SK-N-SH treated with all-trans-retinoic acid at 6 μM for 48 hours (cell line): Measurements from ENCODE around the gene RNASE3.
"Not testable (repeated sequence)": the region's sequence is repeated elsewhere in the genome, so short reads cannot be mapped to it uniquely, and the experiment has no call there.

Experiments used
- ATAC-seq: fragments of 200-7000 bp; cut with Tn5 transposase; 3 replicates; pipeline ENCODE4 v1.9.1; 2020; ENCODE audit warnings: mild to moderate bottlenecking, moderate library complexity
- ARNTL ChIP-seq: fragments of 450-650 bp; formaldehyde crosslinking; IDR thresholded peaks from 2 replicates; pipeline ENCODE4 v1.5.0; 2020; ENCODE audit warnings: low read depth, mild to moderate bottlenecking, moderate library complexity, borderline replicate concordance
- CSDC2 ChIP-seq: fragments of 250-450 bp; sonication (Bioruptor Pico); IDR thresholded peaks from 2 replicates; pipeline ENCODE4 v1.5.0; 2020; ENCODE audit warnings: mild to moderate bottlenecking, moderate library complexity
- ESRRG ChIP-seq: fragments of 250-450 bp; sonication (Bioruptor Pico); IDR thresholded peaks from 2 replicates; pipeline ENCODE4 v1.6.1; 2021; ENCODE audit warnings: mild to moderate bottlenecking
- GLIS3 ChIP-seq: fragments of 250-450 bp; sonication (Bioruptor Pico); IDR thresholded peaks from 2 replicates; pipeline ENCODE4 v1.5.0; 2020; ENCODE audit warnings: mild to moderate bottlenecking, moderate library complexity
- OSR1 ChIP-seq: fragments of 250-450 bp; sonication (Bioruptor Pico); IDR thresholded peaks from 2 replicates; pipeline ENCODE4 v1.8.0; 2022; ENCODE audit warnings: moderate library complexity, mild to moderate bottlenecking, inconsistent platforms
- PPARA ChIP-seq: fragments of 250-450 bp; sonication (Bioruptor Pico); IDR thresholded peaks from 2 replicates; pipeline ENCODE4 v1.5.0; 2020; ENCODE audit warnings: mild to moderate bottlenecking, borderline replicate concordance
- RARB ChIP-seq: fragments of 250-450 bp; sonication (Bioruptor Pico); IDR thresholded peaks from 2 replicates; pipeline ENCODE4 v1.8.0; 2021; ENCODE audit warnings: mild to moderate bottlenecking, moderate library complexity
- SNAI2 ChIP-seq: fragments of 250-450 bp; sonication (Bioruptor Pico); IDR thresholded peaks from 2 replicates; pipeline ENCODE4 v1.5.0; 2020; ENCODE audit warnings: mild to moderate bottlenecking, moderate library complexity
- TCF4 ChIP-seq: fragments of 250-450 bp; sonication (Bioruptor Pico); IDR thresholded peaks from 2 replicates; pipeline ENCODE4 v1.8.0; 2021; ENCODE audit warnings: mild to moderate bottlenecking, moderate library complexity, borderline replicate concordance
- TOX ChIP-seq: fragments of 250-450 bp; sonication (Bioruptor Pico); IDR thresholded peaks from 2 replicates; pipeline ENCODE4 v1.8.0; 2021; ENCODE audit warnings: mild to moderate bottlenecking, moderate library complexity, borderline replicate concordance
- ZC3H10 ChIP-seq: fragments of 250-450 bp; sonication (Bioruptor Pico); IDR thresholded peaks from 2 replicates; pipeline ENCODE4 v1.5.1; 2021; ENCODE audit warnings: mild to moderate bottlenecking, moderate library complexity
- ZFP3 ChIP-seq: fragments of 250-450 bp; sonication (Bioruptor Pico); IDR thresholded peaks from 2 replicates; pipeline ENCODE4 v1.5.0; 2020; ENCODE audit warnings: mild to moderate bottlenecking, moderate library complexity
- ZFP30 ChIP-seq: fragments of 450-650 bp; formaldehyde crosslinking; IDR thresholded peaks from 2 replicates; pipeline ENCODE4 v1.5.0; 2022; ENCODE audit warnings: mild to moderate bottlenecking, moderate library complexity
- ZNF565 ChIP-seq: fragments of 450-650 bp; formaldehyde crosslinking; conservative IDR thresholded peaks from 2 replicates; pipeline ENCODE4 v1.5.0; 2020; ENCODE audit warnings: low read depth, mild to moderate bottlenecking, moderate library complexity
- ZNF70 ChIP-seq: fragments of 450-650 bp; formaldehyde crosslinking; IDR thresholded peaks from 2 replicates; pipeline ENCODE4 v1.5.0; 2020; ENCODE audit warnings: mild to moderate bottlenecking, moderate library complexity
- TF ChIP-seq, protein P1 (sequence below): fragments of 250-450 bp; sonication (Bioruptor Pico); IDR thresholded peaks from 2 replicates; pipeline ENCODE4 v1.8.0; 2020; ENCODE audit warnings: mild to moderate bottlenecking, moderate library complexity, borderline replicate concordance
- TF ChIP-seq, protein P2 (sequence below): fragments of 250-450 bp; sonication (Bioruptor Pico); IDR thresholded peaks from 2 replicates; pipeline ENCODE4 v1.8.0; 2021; ENCODE audit warnings: low read depth, mild to moderate bottlenecking, moderate library complexity, borderline replicate concordance
- TF ChIP-seq, protein P3 (sequence below): fragments of 250-450 bp; sonication (Bioruptor Pico); IDR thresholded peaks from 2 replicates; pipeline ENCODE4 v1.5.0; 2020; ENCODE audit warnings: mild to moderate bottlenecking, moderate library complexity
- TF ChIP-seq, protein P4 (sequence below): fragments of 250-450 bp; sonication (Bioruptor Pico); IDR thresholded peaks from 2 replicates; pipeline ENCODE4 v1.5.1; 2021; ENCODE audit warnings: mild to moderate bottlenecking, moderate library complexity
- TF ChIP-seq, protein P5 (sequence below): fragments of 250-450 bp; sonication (Bioruptor Pico); IDR thresholded peaks from 2 replicates; pipeline ENCODE4 v1.5.1; 2020; ENCODE audit warnings: low read depth, mild to moderate bottlenecking, moderate library complexity

RNASE3 gene

DNA sequence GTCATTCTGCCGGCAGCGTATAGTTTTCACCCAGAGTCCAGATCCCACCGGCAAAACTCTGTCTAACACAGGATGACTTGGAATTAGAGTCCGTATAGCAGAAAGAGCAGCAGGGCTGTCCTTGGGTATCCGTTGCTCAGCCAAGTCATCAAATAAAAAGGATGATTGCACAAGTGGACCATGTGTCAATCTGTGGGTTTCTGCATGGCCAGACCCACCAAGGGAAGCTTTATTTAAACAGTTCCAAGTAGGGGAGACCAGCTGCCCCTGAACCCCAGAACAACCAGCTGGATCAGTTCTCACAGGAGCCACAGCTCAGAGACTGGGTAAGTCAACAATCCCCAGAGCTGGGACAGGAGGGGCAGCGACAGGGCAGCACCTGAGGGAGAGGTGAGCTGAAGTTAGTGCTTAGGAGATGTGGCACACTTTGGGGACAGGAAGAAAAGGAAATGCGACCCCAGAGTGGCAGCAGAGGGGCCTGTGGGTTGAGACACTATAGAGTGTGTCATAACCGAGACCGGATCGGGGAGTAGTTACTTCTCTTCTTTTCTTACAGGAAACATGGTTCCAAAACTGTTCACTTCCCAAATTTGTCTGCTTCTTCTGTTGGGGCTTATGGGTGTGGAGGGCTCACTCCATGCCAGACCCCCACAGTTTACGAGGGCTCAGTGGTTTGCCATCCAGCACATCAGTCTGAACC is at the start of gene RNASE3:
TSS of gene RNASE3 (plus strand) at position 260 of the 700 bp plus-strand sequence. CDS start at position 562, 302 bp downstream.
- not testable (repeated sequence) for ATAC-seq

DNA sequence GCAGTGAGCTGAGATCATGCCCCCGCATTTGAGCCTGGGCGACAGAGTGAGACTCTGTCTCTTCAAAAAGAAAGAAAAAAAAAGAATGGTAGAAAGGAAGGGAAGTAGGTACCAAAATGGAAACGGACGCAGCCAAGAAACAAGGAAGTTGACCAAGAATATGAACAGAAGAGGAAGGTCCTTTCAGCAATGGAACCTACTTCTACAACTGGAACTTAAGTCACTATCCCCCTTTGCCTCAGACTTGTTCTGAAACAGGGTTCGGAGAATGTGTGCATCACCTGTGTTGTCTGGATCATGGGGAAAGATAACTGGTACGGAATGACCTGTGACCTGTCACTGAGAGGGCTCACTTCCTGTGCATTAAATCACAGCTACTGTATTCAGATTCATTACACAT is 44.6 kb upstream of the RNASE3 start:
- TF ChIP-seq ZFP30 = no peak
- no peak for TF ChIP-seq ZNF70 (CRISPR knock-in tag)
- no peak for ATAC-seq

DNA sequence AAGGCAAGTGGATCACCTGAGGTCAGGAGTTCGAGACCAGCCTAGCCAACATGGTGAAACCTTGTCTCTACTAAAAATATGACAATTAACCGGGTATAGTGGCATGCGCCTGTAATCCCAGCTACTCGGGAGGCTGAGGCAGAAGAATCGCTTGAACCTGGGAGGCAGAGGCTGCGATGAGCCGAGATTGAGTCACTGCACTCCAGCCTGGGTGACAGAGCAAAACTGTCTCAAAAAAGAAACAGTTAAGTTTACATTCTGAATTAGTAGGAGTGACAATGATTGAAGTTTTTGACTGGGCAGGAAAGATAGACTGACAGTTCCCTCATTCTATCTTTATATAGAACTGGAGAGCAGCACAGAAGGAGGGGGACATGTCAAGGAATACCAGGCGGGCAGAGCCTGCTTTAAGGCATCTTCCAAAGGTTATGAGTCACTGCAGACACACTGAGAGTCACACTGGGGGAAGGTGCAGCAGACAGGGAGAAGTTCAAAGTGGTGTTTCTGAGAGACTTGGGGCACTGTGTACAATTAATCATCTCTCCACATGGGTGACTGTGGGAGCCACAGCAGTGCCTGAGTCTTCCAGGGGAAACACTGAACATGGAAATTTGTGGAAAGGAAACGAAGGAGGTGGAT is 42.8 kb upstream of the RNASE3 start:
- peak; percentile 27; the same call in 1 of the 3 replicates for ATAC-seq
- no peak for TF ChIP-seq ZC3H10
- TF ChIP-seq, protein P1, sequence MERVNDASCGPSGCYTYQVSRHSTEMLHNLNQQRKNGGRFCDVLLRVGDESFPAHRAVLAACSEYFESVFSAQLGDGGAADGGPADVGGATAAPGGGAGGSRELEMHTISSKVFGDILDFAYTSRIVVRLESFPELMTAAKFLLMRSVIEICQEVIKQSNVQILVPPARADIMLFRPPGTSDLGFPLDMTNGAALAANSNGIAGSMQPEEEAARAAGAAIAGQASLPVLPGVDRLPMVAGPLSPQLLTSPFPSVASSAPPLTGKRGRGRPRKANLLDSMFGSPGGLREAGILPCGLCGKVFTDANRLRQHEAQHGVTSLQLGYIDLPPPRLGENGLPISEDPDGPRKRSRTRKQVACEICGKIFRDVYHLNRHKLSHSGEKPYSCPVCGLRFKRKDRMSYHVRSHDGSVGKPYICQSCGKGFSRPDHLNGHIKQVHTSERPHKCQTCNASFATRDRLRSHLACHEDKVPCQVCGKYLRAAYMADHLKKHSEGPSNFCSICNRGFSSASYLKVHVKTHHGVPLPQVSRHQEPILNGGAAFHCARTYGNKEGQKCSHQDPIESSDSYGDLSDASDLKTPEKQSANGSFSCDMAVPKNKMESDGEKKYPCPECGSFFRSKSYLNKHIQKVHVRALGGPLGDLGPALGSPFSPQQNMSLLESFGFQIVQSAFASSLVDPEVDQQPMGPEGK (CRISPR knock-in tag) = no peak
- TF ChIP-seq OSR1 (CRISPR knock-in tag) = no peak
- TF ChIP-seq ZNF70 (CRISPR knock-in tag) = no peak
- TF ChIP-seq GLIS3 (CRISPR knock-in tag) = no peak
- TF ChIP-seq ESRRG (CRISPR knock-in tag) = no peak
- TF ChIP-seq PPARA (CRISPR knock-in tag) = no peak
- TF ChIP-seq TOX (CRISPR knock-in tag) = no peak
- TF ChIP-seq, protein P2, sequence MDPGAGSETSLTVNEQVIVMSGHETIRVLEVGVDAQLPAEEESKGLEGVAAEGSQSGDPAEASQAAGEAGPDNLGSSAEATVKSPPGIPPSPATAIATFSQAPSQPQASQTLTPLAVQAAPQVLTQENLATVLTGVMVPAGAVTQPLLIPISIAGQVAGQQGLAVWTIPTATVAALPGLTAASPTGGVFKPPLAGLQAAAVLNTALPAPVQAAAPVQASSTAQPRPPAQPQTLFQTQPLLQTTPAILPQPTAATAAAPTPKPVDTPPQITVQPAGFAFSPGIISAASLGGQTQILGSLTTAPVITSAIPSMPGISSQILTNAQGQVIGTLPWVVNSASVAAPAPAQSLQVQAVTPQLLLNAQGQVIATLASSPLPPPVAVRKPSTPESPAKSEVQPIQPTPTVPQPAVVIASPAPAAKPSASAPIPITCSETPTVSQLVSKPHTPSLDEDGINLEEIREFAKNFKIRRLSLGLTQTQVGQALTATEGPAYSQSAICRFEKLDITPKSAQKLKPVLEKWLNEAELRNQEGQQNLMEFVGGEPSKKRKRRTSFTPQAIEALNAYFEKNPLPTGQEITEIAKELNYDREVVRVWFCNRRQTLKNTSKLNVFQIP (CRISPR knock-in tag) = no peak
- TF ChIP-seq ZFP3 (CRISPR knock-in tag) = no peak
- TF ChIP-seq, protein P3, sequence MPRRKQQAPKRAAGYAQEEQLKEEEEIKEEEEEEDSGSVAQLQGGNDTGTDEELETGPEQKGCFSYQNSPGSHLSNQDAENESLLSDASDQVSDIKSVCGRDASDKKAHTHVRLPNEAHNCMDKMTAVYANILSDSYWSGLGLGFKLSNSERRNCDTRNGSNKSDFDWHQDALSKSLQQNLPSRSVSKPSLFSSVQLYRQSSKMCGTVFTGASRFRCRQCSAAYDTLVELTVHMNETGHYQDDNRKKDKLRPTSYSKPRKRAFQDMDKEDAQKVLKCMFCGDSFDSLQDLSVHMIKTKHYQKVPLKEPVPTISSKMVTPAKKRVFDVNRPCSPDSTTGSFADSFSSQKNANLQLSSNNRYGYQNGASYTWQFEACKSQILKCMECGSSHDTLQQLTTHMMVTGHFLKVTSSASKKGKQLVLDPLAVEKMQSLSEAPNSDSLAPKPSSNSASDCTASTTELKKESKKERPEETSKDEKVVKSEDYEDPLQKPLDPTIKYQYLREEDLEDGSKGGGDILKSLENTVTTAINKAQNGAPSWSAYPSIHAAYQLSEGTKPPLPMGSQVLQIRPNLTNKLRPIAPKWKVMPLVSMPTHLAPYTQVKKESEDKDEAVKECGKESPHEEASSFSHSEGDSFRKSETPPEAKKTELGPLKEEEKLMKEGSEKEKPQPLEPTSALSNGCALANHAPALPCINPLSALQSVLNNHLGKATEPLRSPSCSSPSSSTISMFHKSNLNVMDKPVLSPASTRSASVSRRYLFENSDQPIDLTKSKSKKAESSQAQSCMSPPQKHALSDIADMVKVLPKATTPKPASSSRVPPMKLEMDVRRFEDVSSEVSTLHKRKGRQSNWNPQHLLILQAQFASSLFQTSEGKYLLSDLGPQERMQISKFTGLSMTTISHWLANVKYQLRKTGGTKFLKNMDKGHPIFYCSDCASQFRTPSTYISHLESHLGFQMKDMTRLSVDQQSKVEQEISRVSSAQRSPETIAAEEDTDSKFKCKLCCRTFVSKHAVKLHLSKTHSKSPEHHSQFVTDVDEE (CRISPR knock-in tag) = no peak
- TF ChIP-seq, protein P4, sequence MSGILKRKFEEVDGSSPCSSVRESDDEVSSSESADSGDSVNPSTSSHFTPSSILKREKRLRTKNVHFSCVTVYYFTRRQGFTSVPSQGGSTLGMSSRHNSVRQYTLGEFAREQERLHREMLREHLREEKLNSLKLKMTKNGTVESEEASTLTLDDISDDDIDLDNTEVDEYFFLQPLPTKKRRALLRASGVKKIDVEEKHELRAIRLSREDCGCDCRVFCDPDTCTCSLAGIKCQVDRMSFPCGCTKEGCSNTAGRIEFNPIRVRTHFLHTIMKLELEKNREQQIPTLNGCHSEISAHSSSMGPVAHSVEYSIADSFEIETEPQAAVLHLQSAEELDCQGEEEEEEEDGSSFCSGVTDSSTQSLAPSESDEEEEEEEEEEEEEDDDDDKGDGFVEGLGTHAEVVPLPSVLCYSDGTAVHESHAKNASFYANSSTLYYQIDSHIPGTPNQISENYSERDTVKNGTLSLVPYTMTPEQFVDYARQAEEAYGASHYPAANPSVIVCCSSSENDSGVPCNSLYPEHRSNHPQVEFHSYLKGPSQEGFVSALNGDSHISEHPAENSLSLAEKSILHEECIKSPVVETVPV (CRISPR knock-in tag) = no peak
- no peak for TF ChIP-seq ARNTL (CRISPR knock-in tag)
- TF ChIP-seq ZFP30 = no peak
- TF ChIP-seq CSDC2 (CRISPR knock-in tag) = no peak
- TF ChIP-seq ZNF565 (CRISPR knock-in tag) = no peak
- no peak for TF ChIP-seq RARB

DNA sequence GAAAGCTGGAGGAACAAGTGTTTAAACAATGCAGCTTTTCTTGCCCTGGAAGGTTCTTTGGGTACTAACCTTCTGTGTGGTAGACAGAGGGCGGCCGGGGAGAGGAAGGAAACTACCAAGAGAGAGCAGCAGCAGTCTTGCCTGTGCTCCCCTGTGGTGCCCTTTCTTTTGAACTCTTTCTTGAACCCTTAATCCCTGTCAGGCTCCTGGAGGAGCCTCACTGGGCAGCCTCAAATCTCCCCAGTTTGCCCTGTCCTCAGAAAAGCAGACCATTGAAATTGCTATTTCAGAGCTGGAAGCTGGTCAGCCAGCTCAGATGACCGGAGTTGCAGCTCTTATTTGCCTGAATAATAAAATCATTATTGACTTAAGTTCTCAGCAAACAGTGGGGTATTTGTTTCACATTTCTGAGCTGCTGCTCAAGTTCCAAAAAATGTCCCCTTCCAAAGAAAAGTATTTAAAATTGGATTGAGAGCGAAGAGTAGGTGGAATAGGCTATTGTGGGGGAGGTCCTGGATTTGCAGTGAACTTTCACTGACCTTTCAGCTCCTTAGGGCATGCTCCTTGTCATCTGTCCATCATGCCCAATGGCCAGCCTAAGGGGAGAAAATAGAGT is 42.1 kb upstream of the RNASE3 start:
- no peak for ATAC-seq
- no peak for TF ChIP-seq OSR1 (CRISPR knock-in tag)
- no peak for TF ChIP-seq GLIS3 (CRISPR knock-in tag)
- no peak for TF ChIP-seq CSDC2 (CRISPR knock-in tag)
- TF ChIP-seq, protein P4 (CRISPR knock-in tag) = no peak
- no peak for TF ChIP-seq ZFP30
- TF ChIP-seq, protein P5, sequence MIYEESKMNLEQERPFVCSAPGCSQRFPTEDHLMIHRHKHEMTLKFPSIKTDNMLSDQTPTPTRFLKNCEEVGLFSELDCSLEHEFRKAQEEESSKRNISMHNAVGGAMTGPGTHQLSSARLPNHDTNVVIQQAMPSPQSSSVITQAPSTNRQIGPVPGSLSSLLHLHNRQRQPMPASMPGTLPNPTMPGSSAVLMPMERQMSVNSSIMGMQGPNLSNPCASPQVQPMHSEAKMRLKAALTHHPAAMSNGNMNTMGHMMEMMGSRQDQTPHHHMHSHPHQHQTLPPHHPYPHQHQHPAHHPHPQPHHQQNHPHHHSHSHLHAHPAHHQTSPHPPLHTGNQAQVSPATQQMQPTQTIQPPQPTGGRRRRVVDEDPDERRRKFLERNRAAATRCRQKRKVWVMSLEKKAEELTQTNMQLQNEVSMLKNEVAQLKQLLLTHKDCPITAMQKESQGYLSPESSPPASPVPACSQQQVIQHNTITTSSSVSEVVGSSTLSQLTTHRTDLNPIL (CRISPR knock-in tag) = no peak
- no peak for TF ChIP-seq ZNF70 (CRISPR knock-in tag)
- TF ChIP-seq RARB = no peak
- no peak for TF ChIP-seq TCF4
- no peak for TF ChIP-seq SNAI2 (CRISPR knock-in tag)
- TF ChIP-seq ARNTL (CRISPR knock-in tag) = no peak
- TF ChIP-seq ZC3H10 = no peak
- no peak for TF ChIP-seq ZNF565 (CRISPR knock-in tag)
